Testis (tissue), 3 donors: ENCODE results near the gene HPSE2. TPM values are rescaled to one million over a fixed set of nuclear protein-coding genes. Genes with fewer than 3 reads are reported as not detected.

Experiments
- DNase-seq: peaks from one replicate; pipeline ENCODE4 v3.0.0-alpha.2; 2019
- H3K27ac ChIP-seq, 2 donors: fragments of 200-600 bp; sonication (generic); one replicate each; pipeline ENCODE4 v1.5.1; 2019
- H3K27me3 ChIP-seq: fragments of 200-600 bp; sonication (generic); one replicate; pipeline ENCODE4 v1.5.1; 2019
- H3K36me3 ChIP-seq: fragments of 200-600 bp; sonication (generic); one replicate; pipeline ENCODE4 v1.5.1; 2017; ENCODE audit warnings: low read depth; ENCODE audit errors: missing control alignments
- H3K4me1 ChIP-seq: fragments of 200-600 bp; sonication (generic); one replicate; pipeline ENCODE4 v1.5.1; 2019
- H3K4me3 ChIP-seq, 2 donors: fragments of 200-600 bp; sonication (generic); one replicate each; pipeline ENCODE4 v1.5.1; 2017 to 2019
- H3K9me3 ChIP-seq: fragments of 200-600 bp; sonication (generic); one replicate; pipeline ENCODE4 v1.5.1; 2017
- CTCF ChIP-seq, 3 experiments: fragments of 450-650 bp in 2 of 3; fragments of 200-600 bp in 1 of 3; sonication (generic) in 1 of 3; IDR thresholded peaks; one replicate each; pipeline ENCODE4 v1.5.1; 2016 to 2019; ENCODE audit warnings: antibody characterized with exemption in 3 of 3, mild to moderate bottlenecking in 2 of 3, moderate library complexity in 1 of 3
- POLR2A ChIP-seq: fragments of 450-650 bp; IDR thresholded peaks from one replicate; pipeline ENCODE4 v1.6.1; 2017; ENCODE audit warnings: antibody characterized with exemption, mild to moderate bottlenecking, moderate library complexity
- WGBS, 2 donors: methylation state at CpG; one replicate each; pipeline ENCODE4 v1.1.5; 2018; 5-methylcytosine and 5-hydroxymethylcytosine counted together
- intact Hi-C: fragments of 100-400 bp; cut with DNase I; formaldehyde crosslinking; loops from one replicate; pipeline ENCODE4 v1.15.1; 2023; ENCODE audit warnings: low total_unique reads
- polyA plus RNA-seq: library from polyadenylated mRNA; stranded (reverse); fragments of 350-450 nt; fragmentation: Illumina TruSeq; extraction: RNeasy Lipid Tissue Mini Kit (QIAGEN cat#74804); gene quantifications from one replicate; pipeline ENCODE4 v1.2.3, GENCODE V29; 2014; ENCODE audit warnings: low read depth, low replicate concordance; ENCODE audit not compliant: insufficient read depth
- total RNA-seq, 2 donors: library from RNA; depleted of rRNA; stranded (reverse); fragments of >200 nt; gene quantifications; one replicate each; pipeline ENCODE4 v1.2.3, GENCODE V29; 2016

HPSE2 gene
- total and polyA plus RNA-seq, 3 donors from 2014 or later: 1.7 to 4.1 (median 2.5) TPM

- no peaks in the 10 kb centered on the region for H3K27me3 ChIP-seq
- H3K27ac ChIP-seq: no peak overlapping the region
- no peak for TF ChIP-seq POLR2A
- TF ChIP-seq CTCF (IDR thresholded peaks at IDR 0.05): no peak
- H3K4me3 ChIP-seq: no peak overlapping the region
- H3K36me3 ChIP-seq: no peaks in the 10 kb centered on the region
- intact Hi-C loops: no loop called here
- DNase-seq: no peak
- no peaks in the 10 kb centered on the region for H3K9me3 ChIP-seq
- WGBS, 2 donors: 82 to 83% methylated on average over 4 of the region's 4 CpGs
- no peaks in the 10 kb centered on the region for H3K4me1 ChIP-seq
These were observed 278.9 kb downstream of the HPSE2 start for GRCh38 chr10:98956576-98957260.

- intact Hi-C loops: no loop called here
- TF ChIP-seq CTCF (IDR thresholded peaks at IDR 0.05) (no peak), POLR2A (no peak)
- no peaks in the 10 kb centered on the region for H3K9me3 ChIP-seq
- H3K36me3 ChIP-seq: no peaks in the 10 kb centered on the region
- H3K27ac ChIP-seq: no peak overlapping the region
- no peaks in the 10 kb centered on the region for H3K27me3 ChIP-seq
- no peaks in the 10 kb centered on the region for H3K4me1 ChIP-seq
- DNase-seq: no peak
- 86 to 91% methylated on average over 6 of the region's 6 CpGs for WGBS, 2 donors
- H3K4me3 ChIP-seq: no peak overlapping the region
These were observed 282.4 kb downstream of the HPSE2 start for GRCh38 chr10:98953251-98953650.

- Histone ChIP-seq H3K36me3 (no peaks in the 10 kb centered on the region), H3K27ac (no peak overlapping the region), H3K27me3 (no peaks in the 10 kb centered on the region), H3K4me1 (no peaks in the 10 kb centered on the region), H3K4me3 (no peak overlapping the region), H3K9me3 (no peaks in the 10 kb centered on the region)
- DNase-seq: no peak
- TF ChIP-seq CTCF (IDR thresholded peaks at IDR 0.05) (no peak), POLR2A (no peak)
- intact Hi-C loops: no loop called here
- 70 to 88% methylated on average over 2 of the region's 2 CpGs for WGBS, 2 donors
These were observed 284.2 kb downstream of the HPSE2 start for GRCh38 chr10:98951269-98952000.

DNA sequence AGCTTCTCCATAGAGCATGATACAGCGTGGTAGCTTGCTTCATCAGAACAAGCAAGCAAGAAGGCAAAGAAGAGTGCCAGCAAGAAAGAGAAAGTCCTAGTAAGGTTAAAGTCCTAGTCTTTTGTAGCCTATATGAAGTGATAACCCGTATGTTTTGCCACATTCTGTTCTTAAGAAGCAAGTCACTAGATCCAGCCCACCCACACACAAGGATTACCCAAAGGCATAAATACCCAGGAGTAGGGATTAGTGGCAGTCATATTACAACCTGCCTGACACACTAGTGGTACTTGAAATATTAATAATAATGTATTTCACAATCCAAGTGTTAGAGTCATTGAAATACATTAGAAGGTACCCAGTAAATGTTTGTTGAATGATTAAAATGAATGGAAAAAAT, 285.5 kb downstream of the HPSE2 start:
- Histone ChIP-seq H3K9me3 (no peaks in the 10 kb centered on the region), H3K4me1 (no peaks in the 10 kb centered on the region), H3K27ac (no peak overlapping the region), H3K4me3 (no peak overlapping the region), H3K36me3 (no peaks in the 10 kb centered on the region), H3K27me3 (no peaks in the 10 kb centered on the region)
- intact Hi-C loops: no loop called here
- 79 to 87% methylated on average over 2 of the region's 2 CpGs for WGBS, 2 donors
- no peak for TF ChIP-seq CTCF (IDR thresholded peaks at IDR 0.05)
- no peak for TF ChIP-seq POLR2A
- DNase-seq: no peak
